D721Med (cell line): Measurements from ENCODE around the gene PDCD6IP.

ENCODE experiments used
- DNase-seq: peaks from one replicate; pipeline ENCODE4 v3.0.0; 2011; ENCODE audit warnings: low spot score; ENCODE audit not compliant: insufficient read length
- FAIRE-seq: peaks from 2 replicates; lab custom pipeline; 2011; peaks lifted over from hg19 to GRCh38; lab: Jason Lieb, UNC
- TF ChIP-seq, protein P1 (sequence below): IDR thresholded peaks from 2 replicates; pipeline ENCODE4 v1.5.1; 2012; ENCODE audit warnings: mild to moderate bottlenecking, control low read depth; ENCODE audit not compliant: insufficient read depth; ENCODE audit errors: missing control alignments

Gene PDCD6IP

DNA sequence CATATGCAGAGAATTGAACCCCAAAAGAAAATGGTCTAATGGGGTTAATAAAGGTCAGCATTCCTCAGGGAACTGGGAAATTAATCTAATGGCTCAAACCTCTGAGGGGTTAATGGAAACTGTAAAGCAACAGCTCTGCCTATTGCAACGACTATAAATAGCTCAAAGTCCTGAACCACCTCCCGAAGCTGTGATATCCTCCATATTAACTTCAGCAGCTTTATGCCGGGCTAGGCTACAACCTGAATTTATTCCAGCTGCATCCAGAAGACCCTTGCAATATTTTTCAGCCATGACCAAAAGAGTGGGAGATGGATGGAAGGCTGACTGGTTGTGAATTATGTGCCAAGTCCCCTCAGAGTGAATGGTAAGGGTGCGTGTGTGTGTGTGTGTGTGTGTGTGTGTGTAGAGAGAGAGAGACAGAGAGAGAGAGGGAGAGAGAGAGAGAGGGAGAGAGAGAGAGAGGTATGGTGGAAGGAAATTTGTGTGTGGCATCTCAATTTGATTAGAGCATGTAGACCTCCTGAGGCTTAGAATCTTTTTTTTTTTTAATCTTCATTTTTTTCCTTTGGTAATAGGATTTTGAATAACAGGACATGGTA, 109.9 kb downstream of the PDCD6IP start:
- DNase-seq = no peak
- TF ChIP-seq, protein P1, sequence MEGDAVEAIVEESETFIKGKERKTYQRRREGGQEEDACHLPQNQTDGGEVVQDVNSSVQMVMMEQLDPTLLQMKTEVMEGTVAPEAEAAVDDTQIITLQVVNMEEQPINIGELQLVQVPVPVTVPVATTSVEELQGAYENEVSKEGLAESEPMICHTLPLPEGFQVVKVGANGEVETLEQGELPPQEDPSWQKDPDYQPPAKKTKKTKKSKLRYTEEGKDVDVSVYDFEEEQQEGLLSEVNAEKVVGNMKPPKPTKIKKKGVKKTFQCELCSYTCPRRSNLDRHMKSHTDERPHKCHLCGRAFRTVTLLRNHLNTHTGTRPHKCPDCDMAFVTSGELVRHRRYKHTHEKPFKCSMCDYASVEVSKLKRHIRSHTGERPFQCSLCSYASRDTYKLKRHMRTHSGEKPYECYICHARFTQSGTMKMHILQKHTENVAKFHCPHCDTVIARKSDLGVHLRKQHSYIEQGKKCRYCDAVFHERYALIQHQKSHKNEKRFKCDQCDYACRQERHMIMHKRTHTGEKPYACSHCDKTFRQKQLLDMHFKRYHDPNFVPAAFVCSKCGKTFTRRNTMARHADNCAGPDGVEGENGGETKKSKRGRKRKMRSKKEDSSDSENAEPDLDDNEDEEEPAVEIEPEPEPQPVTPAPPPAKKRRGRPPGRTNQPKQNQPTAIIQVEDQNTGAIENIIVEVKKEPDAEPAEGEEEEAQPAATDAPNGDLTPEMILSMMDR = no peak
- no peak for FAIRE-seq

DNA sequence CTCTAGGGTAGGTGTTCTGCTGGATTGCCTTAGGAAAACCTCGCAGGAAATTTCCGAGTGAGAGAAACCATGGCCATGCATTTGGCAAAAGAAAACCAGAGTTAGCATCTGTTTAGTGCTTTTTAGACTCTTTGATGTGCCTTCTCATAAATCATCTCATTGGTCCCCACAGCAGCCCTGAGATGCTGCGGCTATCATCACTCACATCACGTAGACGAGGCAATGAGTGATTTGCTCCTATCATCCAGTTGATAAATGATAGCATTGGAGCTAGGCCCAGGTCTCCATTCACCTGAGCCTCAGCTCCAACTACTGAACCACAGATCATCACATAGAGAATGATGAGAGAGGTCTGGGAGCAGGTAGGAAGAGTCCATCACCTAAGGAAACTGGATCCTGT, 111.1 kb downstream of the PDCD6IP start:
- TF ChIP-seq, protein P1 = no peak
- DNase-seq (no peak), FAIRE-seq (no peak)

DNA sequence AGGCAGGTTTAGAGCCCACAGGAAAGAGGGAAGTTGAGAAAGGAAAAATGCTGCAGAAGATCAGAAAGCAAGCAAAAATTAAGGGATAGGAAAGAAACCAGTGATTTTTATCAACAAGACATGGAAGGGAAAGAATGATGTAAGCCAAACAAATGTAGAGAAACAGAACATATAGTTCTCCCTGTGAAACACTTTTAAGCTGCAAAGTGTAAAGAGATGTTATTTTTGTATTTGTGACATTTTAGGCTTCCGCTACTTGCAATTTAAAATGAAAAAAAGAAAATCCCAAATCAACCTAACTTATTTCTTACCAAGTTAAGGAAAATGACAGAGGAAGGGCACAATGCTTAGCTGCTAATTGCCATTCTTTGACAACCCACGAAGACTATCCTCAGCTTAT, 111.6 kb downstream of the PDCD6IP start:
- FAIRE-seq = no peak
- TF ChIP-seq, protein P1 = no peak
- no peak for DNase-seq

DNA sequence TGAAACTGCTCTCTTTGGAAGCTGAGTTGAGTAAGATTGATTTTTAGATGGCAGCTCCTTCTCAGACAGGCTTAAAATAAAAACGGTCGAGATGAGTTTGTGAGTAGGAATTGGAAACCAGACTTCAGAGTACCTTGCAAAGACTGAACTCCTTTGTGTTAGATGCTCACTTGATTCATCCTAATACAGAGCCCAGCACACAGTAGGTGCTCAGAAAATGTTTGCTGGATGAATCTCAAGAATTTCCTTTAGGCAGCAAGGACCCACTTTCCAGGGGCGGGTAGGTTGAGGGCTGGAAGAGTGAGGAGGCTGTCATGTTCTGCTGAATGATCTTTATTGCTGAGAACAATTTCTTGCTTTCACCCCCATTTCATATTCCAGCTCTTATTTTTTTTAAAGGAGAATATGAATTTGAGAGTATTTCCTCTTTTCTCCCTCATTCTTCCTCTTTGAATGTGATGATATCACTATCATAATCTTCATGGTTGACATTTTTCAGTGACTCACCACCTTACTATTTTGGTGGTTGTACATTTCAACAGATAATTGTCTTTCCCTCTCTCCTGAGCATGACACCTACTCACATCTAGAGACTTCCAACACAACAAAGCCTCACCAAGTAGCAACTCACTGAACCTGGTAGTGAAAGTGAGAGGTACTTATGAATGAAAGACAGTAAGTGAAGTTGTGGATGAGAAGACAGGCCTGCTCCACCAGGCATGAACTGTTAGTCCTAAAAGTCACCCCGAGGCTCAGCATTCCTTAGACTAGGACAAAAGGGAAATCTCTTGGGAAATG, 113.3 kb downstream of the PDCD6IP start:
- FAIRE-seq (no peak), DNase-seq (no peak)
- TF ChIP-seq, protein P1 = no peak

DNA sequence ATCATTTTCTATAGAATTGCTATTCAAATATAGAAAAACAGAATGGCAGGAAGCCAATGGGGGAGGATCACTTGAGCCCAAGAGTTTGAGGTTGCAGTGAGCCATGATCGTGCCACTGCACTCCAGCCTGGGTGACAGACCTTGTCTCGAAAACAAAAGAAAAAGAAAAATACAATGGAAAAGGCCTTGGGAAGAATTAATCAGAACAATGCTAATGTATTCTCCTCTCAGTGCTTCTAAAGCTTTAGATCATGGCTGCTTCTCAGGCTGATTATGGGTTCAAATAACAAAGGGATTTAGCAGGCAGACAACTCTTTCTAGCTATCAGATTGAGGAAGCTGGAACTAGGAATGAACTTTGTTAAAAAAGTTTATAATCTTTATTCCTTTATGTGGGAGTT, 115.8 kb downstream of the PDCD6IP start:
- TF ChIP-seq, protein P1 = no peak
- DNase-seq (no peak), FAIRE-seq (no peak)

DNA sequence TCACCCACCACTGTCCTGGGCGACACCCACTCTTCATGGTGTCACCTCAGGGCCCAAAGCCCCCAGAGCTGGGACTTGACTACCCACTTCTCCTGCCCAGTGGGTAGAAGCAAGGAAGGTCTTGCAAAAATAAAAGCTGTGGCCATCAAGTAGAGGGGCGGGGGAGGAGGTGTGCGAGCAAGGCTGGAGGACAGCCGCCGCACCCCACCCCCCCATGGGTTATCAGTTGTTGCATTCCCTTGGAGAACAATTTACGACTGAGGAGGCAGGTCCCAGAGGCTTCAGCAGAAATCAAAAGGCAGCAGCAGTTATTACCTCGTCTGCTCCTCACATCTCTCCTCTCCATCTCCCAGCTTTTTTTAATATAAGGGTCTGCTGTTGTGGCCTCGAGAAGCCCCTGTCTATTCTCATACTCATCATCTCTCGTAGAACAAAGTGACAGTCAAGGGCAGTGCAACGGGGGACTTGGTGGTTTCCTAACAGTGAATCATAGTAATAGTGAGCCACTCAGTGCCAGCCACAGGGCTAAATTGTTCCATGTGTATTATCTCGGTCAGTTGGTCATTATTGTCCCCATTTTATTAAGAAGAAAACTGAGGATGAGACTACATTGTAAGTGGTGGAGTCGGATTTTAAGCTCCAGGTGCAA, 116.4 kb downstream of the PDCD6IP start:
- TF ChIP-seq, protein P1 = no peak
- FAIRE-seq (no peak), DNase-seq (no peak)
